VCaP (cell line): ENCODE data around the gene FRMD8.
A peak's percentile ranks its signal among the peaks of the same experiment; 100 is the strongest.

Source experiments
- H3K27ac ChIP-seq: fragments of 450-650 bp; 2 replicates; pipeline ENCODE4 v1.5.1; 2017
- CTCF ChIP-seq: fragments of 450-650 bp; conservative IDR thresholded peaks from 2 replicates; pipeline ENCODE4 v1.5.1; 2017; ENCODE audit warnings: mild to moderate bottlenecking, moderate library complexity

Gene FRMD8, protein sequence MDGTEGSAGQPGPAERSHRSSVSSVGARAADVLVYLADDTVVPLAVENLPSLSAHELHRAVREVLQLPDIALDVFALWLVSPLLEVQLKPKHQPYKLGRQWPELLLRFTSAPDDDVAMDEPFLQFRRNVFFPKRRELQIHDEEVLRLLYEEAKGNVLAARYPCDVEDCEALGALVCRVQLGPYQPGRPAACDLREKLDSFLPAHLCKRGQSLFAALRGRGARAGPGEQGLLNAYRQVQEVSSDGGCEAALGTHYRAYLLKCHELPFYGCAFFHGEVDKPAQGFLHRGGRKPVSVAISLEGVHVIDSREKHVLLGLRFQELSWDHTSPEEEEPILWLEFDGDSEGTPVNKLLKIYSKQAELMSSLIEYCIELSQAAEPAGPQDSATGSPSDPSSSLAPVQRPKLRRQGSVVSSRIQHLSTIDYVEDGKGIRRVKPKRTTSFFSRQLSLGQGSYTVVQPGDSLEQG

DNA sequence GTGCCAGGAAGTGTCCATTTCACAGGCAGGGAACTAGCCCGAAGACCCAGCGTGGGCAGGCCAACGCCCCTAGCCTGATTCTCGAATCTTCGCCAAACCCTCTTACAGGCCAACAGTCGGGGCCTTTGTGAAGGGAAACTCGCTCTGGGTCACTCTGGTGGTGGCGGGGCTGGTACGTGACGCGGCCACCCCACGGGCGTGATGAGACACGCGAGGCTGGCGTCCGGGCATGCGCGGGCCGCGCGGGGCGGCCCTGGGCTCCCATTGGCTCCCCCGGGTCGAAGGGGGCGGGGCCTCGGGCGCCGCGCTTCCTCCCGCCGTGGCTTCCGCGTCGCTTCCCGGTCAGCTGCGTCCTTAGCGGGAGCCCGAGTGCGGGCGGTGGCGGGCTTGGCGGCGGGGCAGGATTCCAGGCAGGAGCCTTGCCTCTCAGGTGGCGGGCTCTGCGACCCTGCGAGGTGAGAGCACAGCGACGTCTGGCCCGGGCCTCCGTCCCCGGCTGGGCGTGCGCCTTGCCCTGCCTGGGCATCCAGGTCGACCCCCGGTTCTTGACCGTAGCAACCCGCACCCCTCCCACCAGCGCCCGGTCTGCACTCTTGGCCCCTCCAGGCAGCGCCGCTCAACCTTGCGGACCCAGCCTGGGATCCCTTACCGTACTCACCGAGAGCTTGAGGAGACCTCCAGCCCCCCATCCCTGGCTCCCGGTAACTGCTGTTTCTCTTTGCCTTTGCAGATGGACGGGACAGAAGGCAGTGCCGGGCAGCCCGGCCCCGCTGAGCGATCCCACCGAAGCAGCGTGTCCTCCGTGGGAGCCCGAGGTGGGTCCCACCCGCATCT is at the start of gene FRMD8:
Gene FRMD8, plus strand, starts transcription at position 331 of the 834 bp plus-strand sequence. Its CDS starts 400 bp downstream, at position 731.
- peak within 1 kb of the TSS; percentile 100 for H3K27ac ChIP-seq
- TF ChIP-seq CTCF: no peak; the same call in 1 of the 2 replicates

DNA sequence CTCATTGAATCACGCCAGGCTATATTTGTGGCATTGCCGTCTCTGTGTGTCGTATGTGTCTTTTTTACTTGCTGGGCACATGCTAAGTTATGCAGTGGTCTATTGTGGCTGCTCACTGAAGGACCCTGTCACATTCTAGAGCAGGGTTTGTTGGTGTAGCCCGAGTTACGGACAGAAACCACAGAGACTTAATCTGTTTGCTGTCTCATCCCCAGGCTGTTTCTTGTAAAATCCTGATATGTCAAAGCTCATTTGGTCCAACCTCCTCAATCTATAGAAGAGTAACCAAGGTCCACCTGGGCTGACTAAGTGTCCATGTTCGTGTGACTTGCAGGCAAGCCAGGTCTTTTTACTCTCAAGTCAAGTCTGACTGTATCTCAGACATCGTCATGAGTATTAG is 47.8 kb upstream of the FRMD8 start:
- TF ChIP-seq CTCF: no peak
- H3K27ac ChIP-seq: no peak overlapping the region

DNA sequence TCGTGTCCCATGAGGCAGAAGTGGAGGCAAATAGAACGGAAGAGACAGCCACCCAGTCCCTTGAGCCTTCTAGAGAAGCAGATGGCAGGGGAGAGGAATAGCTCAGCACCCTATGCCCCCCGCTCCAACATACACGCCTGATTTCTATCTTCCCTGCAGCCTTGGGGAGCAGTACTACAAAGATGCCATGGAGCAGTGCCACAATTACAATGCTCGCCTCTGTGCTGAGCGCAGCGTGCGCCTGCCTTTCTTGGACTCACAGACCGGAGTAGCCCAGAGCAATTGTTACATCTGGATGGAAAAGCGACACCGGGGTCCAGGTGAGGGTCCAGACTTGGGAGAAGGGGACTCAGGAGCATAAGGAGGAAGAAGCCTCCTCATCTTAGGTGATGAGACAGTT is 46.2 kb upstream of the FRMD8 start:
- no peak for TF ChIP-seq CTCF

DNA sequence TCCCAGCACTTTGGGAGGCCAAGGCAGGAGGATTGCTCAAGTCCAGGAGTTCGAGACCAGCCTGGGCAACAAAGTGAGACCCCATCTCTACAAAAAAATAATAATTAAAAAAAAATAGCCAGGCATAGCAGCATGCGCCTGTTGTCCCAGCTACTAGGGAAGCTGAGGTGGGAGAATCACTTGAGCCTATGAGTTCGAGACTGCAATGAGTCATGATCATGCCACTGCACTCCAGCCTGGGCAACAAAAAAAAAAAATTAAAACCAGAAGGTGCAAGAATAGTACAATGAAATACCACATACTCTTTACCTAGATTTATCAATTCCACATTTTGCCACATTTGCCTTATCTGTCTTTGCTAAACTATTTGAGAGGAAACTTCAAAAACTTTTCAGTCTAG is 44.6 kb upstream of the FRMD8 start:
- no peak for TF ChIP-seq CTCF
- H3K27ac ChIP-seq: no peak overlapping the region

More for the DNA sequence above, 46.2 kb upstream of the FRMD8 start:
- H3K27ac ChIP-seq: no peak overlapping the region

GRCh38 chr11:65351511-65351910 is 34.9 kb upstream of the FRMD8 start:
- peak overlapping the region; percentile 83; the same call in 1 of the 2 replicates for H3K27ac ChIP-seq

GRCh38 chr11:65352783-65353182 is 33.7 kb upstream of the FRMD8 start:
- peak overlapping the region; percentile 83 for H3K27ac ChIP-seq
- peak; percentile 88 for TF ChIP-seq CTCF

More at GRCh38 chr11:65351511-65351910, 34.9 kb upstream of the FRMD8 start:
- TF ChIP-seq CTCF: no peak

- peak overlapping the region; percentile 83 for H3K27ac ChIP-seq
- no peak for TF ChIP-seq CTCF
Measured at GRCh38 chr11:65353376-65353775, 33.1 kb upstream of the FRMD8 start.
